HCT116 (cell line): ENCODE data around the gene SIX2.

Experiments used
- CTCF ChIP-seq, 3 experiments: fragments of 200-600 bp in 1 of 3; sonication (generic) in 1 of 3; IDR thresholded peaks in 2 of 3; conservative IDR thresholded peaks in 1 of 3; 2 replicates each; pipeline ENCODE4 v1.5.1; 2012 to 2017; ENCODE audit warnings: low read depth in 2 of 3, low read length in 2 of 3, antibody characterized with exemption in 1 of 3, borderline replicate concordance in 1 of 3, control low read depth in 1 of 3, mild to moderate bottlenecking in 1 of 3, mixed read lengths in 1 of 3, mixed run types in 1 of 3, moderate library complexity in 1 of 3; ENCODE audit not compliant: insufficient read depth in 1 of 3
- EZH2phosphoT487 ChIP-seq: fragments of 200-600 bp; IDR thresholded peaks from 2 replicates; pipeline ENCODE4 v1.6.1; 2018; ENCODE audit warnings: antibody characterized with exemption, borderline replicate concordance
- JUND ChIP-seq: IDR thresholded peaks from 2 replicates; pipeline ENCODE4 v1.6.1; 2012
- MAX ChIP-seq: IDR thresholded peaks from 2 replicates; pipeline ENCODE4 v1.6.1; 2012
- POLR2A ChIP-seq: IDR thresholded peaks from 2 replicates; pipeline ENCODE4 v1.7.0; 2011; ENCODE audit warnings: borderline replicate concordance; ENCODE audit not compliant: insufficient read depth, insufficient read length; ENCODE audit errors: extremely low read depth
- POLR2AphosphoS5 ChIP-seq: IDR thresholded peaks from 2 replicates; pipeline ENCODE4 v1.6.1; 2011; ENCODE audit warnings: mild to moderate bottlenecking, low read depth, low read length, moderate library complexity
- ZNF274 ChIP-seq: fragments of 200-500 bp; sonication (Bioruptor generic); IDR thresholded peaks from 2 replicates; pipeline ENCODE4 v1.6.1; 2014; ENCODE audit warnings: mild to moderate bottlenecking, low read depth, low read length, inconsistent platforms

GRCh38 chr2:45009928-45010701, 863 bp upstream of the SIX2 start:
- TF ChIP-seq CTCF (IDR thresholded peaks at IDR 0.05 in 2 of 3, conservative IDR thresholded peaks at IDR 0.05 in 1 of 3; ENCODE audit: borderline replicate concordance in 1 of 3, insufficient read depth in 1 of 3, low read depth in 2 of 3, low read length in 2 of 3) (no peak), POLR2AphosphoS5 (no peak), EZH2phosphoT487 (no peak), MAX (no peak), POLR2A (no peak), ZNF274 (no peak), JUND (no peak)
